ENCODE results near the gene RALA.

The RALA gene

DNA sequence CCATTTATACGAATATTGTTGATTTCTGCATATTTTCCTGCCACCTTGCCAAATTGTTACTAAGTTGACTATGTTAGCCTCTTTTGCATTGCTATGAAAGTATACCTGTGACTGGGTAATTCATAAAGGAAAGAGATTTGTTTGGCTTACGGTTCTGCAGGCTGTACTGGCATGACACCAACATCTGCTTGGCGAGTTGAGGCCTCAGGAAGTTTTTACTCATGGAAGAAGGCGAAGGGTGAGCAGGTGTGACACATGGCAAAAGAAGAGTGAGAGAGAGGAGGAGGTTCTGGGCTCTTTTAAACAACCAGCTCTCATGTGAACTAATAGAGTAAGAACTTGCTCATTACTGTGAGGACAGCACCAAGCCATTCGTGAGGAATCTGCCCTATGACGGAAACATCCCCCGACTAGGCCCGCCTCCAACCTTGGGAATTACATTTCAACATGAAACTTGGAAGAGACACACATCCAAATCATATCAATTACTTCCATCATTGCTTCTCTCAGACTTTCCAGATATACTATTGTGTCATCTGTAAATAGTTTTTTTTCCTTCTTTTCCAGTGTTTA is 8.4 kb downstream of the RALA start:
- peaks cover 58% of the 10 kb centered on the region; the same call in 1 of the 2 replicates for H3K79me2 ChIP-seq (ENCODE audit: insufficient read depth, low read depth)

DNA sequence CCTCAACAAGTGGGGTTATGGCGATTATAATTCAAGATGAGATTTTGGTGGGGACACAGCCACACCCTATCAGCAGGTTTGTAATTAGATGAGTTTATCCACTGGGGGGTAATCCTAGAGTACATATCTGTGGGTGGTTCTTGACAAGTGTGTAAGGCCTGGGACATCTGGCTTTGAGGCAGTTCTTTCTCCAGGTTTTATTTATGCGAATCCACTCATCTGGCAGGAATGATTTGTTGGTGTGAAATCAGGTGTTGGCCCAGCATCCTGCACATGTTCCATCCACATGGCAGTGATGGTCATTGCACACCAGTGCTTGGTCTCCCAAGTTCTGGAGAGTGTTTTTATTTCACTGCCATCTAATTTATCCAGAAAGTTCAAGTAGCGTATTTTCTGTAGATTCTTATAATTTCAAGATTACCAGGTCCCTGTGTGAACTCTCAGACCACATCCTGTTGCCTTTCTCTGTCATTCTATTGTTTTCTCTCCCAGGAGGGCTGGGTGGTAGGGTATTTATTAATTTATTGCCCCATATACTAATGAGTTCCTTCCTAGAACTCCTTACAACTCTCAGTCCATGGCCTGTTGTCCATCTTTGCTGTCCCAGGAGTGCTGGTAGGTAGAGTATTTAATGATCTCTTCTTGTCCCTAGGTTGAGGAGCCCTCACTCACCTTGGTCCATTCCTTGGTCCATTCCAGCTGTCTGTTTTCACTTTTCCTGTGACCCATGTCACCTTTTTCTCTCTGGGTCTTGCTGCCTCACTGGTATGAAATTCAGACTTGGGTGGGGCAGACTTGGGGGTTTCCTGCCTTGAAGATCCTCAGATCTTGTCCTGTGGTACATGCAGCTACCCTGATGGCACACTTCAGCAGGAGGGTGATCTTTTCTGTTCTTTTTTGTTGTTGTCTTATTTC is 10.4 kb downstream of the RALA start:
- TF ChIP-seq CTCF (conservative IDR thresholded peaks at IDR 0.05; ENCODE audit: low read depth, low read length) = no peak
- Histone ChIP-seq H3K27ac (no peak overlapping the region), H3K4me3 (IDR thresholded peaks at IDR 0.05; ENCODE audit: insufficient read depth, low read depth, low read length) (no peak overlapping the region), H4K20me1 (ENCODE audit: insufficient read depth) (no peaks in the 10 kb centered on the region), H3K27me3 (ENCODE audit: insufficient read depth, low read depth) (no peaks in the 10 kb centered on the region), H3K36me3 (ENCODE audit: insufficient read depth) (no peaks in the 10 kb centered on the region), H3K4me1 (ENCODE audit: low read depth, poor library complexity, severe bottlenecking) (peaks cover 30% of the 10 kb centered on the region), H3K4me2 (no peak overlapping the region), H3K79me2 (ENCODE audit: insufficient read depth, low read depth) (peaks cover 50% of the 10 kb centered on the region; the same call in 1 of the 2 replicates), H2AFZ (ENCODE audit: low read depth) (no peak overlapping the region), H3K9ac (no peak overlapping the region)

More for the DNA sequence above, 8.4 kb downstream of the RALA start:
- no peak overlapping the region for H3K27ac ChIP-seq
- H4K20me1 ChIP-seq (ENCODE audit: insufficient read depth) = no peaks in the 10 kb centered on the region; the same call in 1 of the 2 replicates
- H3K9ac ChIP-seq = no peak overlapping the region
- no peak overlapping the region for H3K4me3 ChIP-seq (IDR thresholded peaks at IDR 0.05; ENCODE audit: insufficient read depth, low read depth, low read length)
- H2AFZ ChIP-seq (ENCODE audit: low read depth) = no peak overlapping the region
- peaks cover 21% of the 10 kb centered on the region for H3K4me1 ChIP-seq (ENCODE audit: low read depth, poor library complexity, severe bottlenecking)
- no peaks in the 10 kb centered on the region for H3K36me3 ChIP-seq (ENCODE audit: insufficient read depth)
- H3K27me3 ChIP-seq (ENCODE audit: insufficient read depth, low read depth) = no peaks in the 10 kb centered on the region
- no peak for TF ChIP-seq CTCF (conservative IDR thresholded peaks at IDR 0.05; ENCODE audit: low read depth, low read length)
- H3K4me2 ChIP-seq = no peak overlapping the region

GRCh38 chr7:39634478-39634805 is 11.1 kb downstream of the RALA start:
- Histone ChIP-seq H3K36me3 (ENCODE audit: insufficient read depth) (no peaks in the 10 kb centered on the region), H3K4me1 (ENCODE audit: low read depth, poor library complexity, severe bottlenecking) (peaks cover 30% of the 10 kb centered on the region), H3K9ac (no peak overlapping the region), H3K27me3 (ENCODE audit: insufficient read depth, low read depth) (no peaks in the 10 kb centered on the region), H3K4me3 (IDR thresholded peaks at IDR 0.05; ENCODE audit: insufficient read depth, low read depth, low read length) (no peak overlapping the region), H4K20me1 (ENCODE audit: insufficient read depth) (no peaks in the 10 kb centered on the region), H3K27ac (no peak overlapping the region), H3K79me2 (ENCODE audit: insufficient read depth, low read depth) (peaks cover 50% of the 10 kb centered on the region; the same call in 1 of the 2 replicates), H3K4me2 (no peak overlapping the region), H2AFZ (ENCODE audit: low read depth) (no peak overlapping the region)
- TF ChIP-seq CTCF (conservative IDR thresholded peaks at IDR 0.05; ENCODE audit: low read depth, low read length) = no peak

GRCh38 chr7:39637400-39637799 is 14.0 kb downstream of the RALA start:
- Histone ChIP-seq H3K79me2 (ENCODE audit: insufficient read depth, low read depth) (peaks cover 55% of the 10 kb centered on the region; the same call in 1 of the 2 replicates), H3K4me3 (IDR thresholded peaks at IDR 0.05; ENCODE audit: insufficient read depth, low read depth, low read length) (no peak overlapping the region), H3K4me1 (ENCODE audit: low read depth, poor library complexity, severe bottlenecking) (peaks cover 30% of the 10 kb centered on the region), H2AFZ (ENCODE audit: low read depth) (no peak overlapping the region), H3K27ac (no peak overlapping the region), H3K27me3 (ENCODE audit: insufficient read depth, low read depth) (no peaks in the 10 kb centered on the region), H3K36me3 (ENCODE audit: insufficient read depth) (no peaks in the 10 kb centered on the region), H3K4me2 (no peak overlapping the region), H3K9ac (no peak overlapping the region), H4K20me1 (ENCODE audit: insufficient read depth) (no peaks in the 10 kb centered on the region)
- no peak for TF ChIP-seq CTCF (conservative IDR thresholded peaks at IDR 0.05; ENCODE audit: low read depth, low read length)

Measured in KMS-11 (cell line).